Astrocyte (in vitro differentiated cells and primary cell): ENCODE data around the gene NLN. TPM values are rescaled to one million over a fixed set of nuclear protein-coding genes. Genes with fewer than 3 reads are reported as not detected.
"Not testable (repeated sequence)": the region's sequence is repeated elsewhere in the genome, so short reads cannot be mapped to it uniquely, and the experiment has no call there.

ENCODE experiments used
- DNase-seq: peaks from one replicate; pipeline ENCODE4 v3.0.0-alpha.2; 2010; ENCODE audit warnings: low read depth
- FAIRE-seq: peaks from 2 replicates; lab custom pipeline; 2011; peaks lifted over from hg19 to GRCh38; lab: Jason Lieb, UNC
- H2AFZ ChIP-seq: 2 replicates; pipeline ENCODE4 v1.6.0; 2012; ENCODE audit warnings: low read depth, low read length, inconsistent platforms
- H3K27ac ChIP-seq: 2 replicates; pipeline ENCODE4 v1.5.1; 2011; ENCODE audit warnings: low read depth, low read length, inconsistent platforms
- H3K27me3 ChIP-seq: 2 replicates; pipeline ENCODE4 v1.6.0; 2011; ENCODE audit warnings: low read length, inconsistent platforms; ENCODE audit not compliant: insufficient read depth
- H3K36me3 ChIP-seq: 2 replicates; pipeline ENCODE4 v1.5.1; 2011; ENCODE audit warnings: low read length, inconsistent platforms; ENCODE audit not compliant: insufficient read depth
- H3K4me1 ChIP-seq: 2 replicates; pipeline ENCODE4 v1.5.1; 2011; ENCODE audit warnings: low read length, inconsistent platforms; ENCODE audit not compliant: insufficient read depth
- H3K4me2 ChIP-seq: 2 replicates; pipeline ENCODE4 v1.6.0; 2012; ENCODE audit warnings: low read length, inconsistent platforms
- H3K4me3 ChIP-seq: 2 replicates; pipeline ENCODE4 v1.5.1; 2011; ENCODE audit warnings: low read depth, mild to moderate bottlenecking, low read length, inconsistent platforms; ENCODE audit not compliant: insufficient read depth
- H3K79me2 ChIP-seq: 2 replicates; pipeline ENCODE4 v1.6.0; 2012; ENCODE audit warnings: mild to moderate bottlenecking, low read length, inconsistent platforms; ENCODE audit not compliant: insufficient read depth
- H3K9ac ChIP-seq: 2 replicates; pipeline ENCODE4 v1.6.0; 2012; ENCODE audit warnings: mild to moderate bottlenecking, low read length, inconsistent platforms
- H3K9me3 ChIP-seq: 2 replicates; pipeline ENCODE4 v1.5.1; 2012; ENCODE audit warnings: low read depth, mild to moderate bottlenecking, low read length, inconsistent platforms; ENCODE audit not compliant: insufficient read depth
- H4K20me1 ChIP-seq: 2 replicates; pipeline ENCODE4 v1.6.0; 2012; ENCODE audit warnings: low read length, inconsistent platforms; ENCODE audit not compliant: insufficient read depth
- H3K27ac Mint-ChIP-seq: one replicate; pipeline ENCODE4 v1.8.0; 2021; ENCODE audit warnings: mild to moderate bottlenecking, mixed read lengths; ENCODE audit not compliant: unreplicated experiment
- H3K27me3 Mint-ChIP-seq: one replicate; pipeline ENCODE4 v1.8.0; 2021; ENCODE audit warnings: low read depth, mixed read lengths; ENCODE audit not compliant: unreplicated experiment
- H3K36me3 Mint-ChIP-seq: one replicate; pipeline ENCODE4 v1.8.0; 2021; ENCODE audit warnings: low read depth, mixed read lengths; ENCODE audit not compliant: unreplicated experiment
- H3K4me1 Mint-ChIP-seq: one replicate; pipeline ENCODE4 v1.8.0; 2021; ENCODE audit warnings: low read depth, mixed read lengths; ENCODE audit not compliant: unreplicated experiment
- H3K4me3 Mint-ChIP-seq: one replicate; pipeline ENCODE4 v1.8.0; 2021; ENCODE audit warnings: mild to moderate bottlenecking, moderate library complexity, mixed read lengths; ENCODE audit not compliant: unreplicated experiment
- H3K9me3 Mint-ChIP-seq: one replicate; pipeline ENCODE4 v1.8.0; 2021; ENCODE audit warnings: mild to moderate bottlenecking, mixed read lengths; ENCODE audit not compliant: unreplicated experiment
- EZH2 ChIP-seq: IDR thresholded peaks from 2 replicates; pipeline ENCODE4 v1.6.1; 2012; ENCODE audit warnings: mild to moderate bottlenecking, low read length, inconsistent platforms; ENCODE audit not compliant: insufficient read depth
- total RNA-seq: library from RNA; stranded (reverse); gene quantifications from 2 replicates; pipeline ENCODE4 v1.2.1, GENCODE V29; 2021
- TF ChIP-seq, protein P1 (sequence below): IDR thresholded peaks from 2 replicates; pipeline ENCODE4 v1.5.1; 2011; ENCODE audit warnings: low read depth, mild to moderate bottlenecking, inconsistent platforms, low read length, moderate library complexity; ENCODE audit not compliant: insufficient read depth

Gene NLN
- total RNA-seq, 1 donor from 2014 or later, result 65.2 TPM

DNA sequence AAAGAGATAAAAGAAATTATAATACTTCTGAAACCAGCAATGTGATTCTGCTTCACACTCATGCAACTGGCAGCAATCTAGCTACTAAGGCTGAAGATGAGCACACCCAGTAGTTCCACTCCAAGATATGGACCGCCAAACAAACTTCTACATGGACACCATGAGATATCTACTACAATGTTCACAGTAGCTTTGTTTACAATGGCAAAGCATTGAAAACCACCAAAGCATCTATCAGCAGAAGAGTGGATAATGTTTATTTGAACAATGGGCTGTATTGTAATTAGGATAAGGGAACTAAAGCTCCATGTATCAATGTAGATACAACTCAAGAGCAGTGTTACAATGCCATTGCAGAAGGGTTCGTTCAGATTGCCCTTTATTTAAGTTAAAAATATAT is 113.2 kb downstream of the NLN start:
- no peak overlapping the region for H3K4me3 ChIP-seq
- Mint-ChIP-seq H3K9me3 (no peaks in the 10 kb centered on the region), H3K4me1 (peaks cover 15% of the 10 kb centered on the region), H3K27me3 (no peaks in the 10 kb centered on the region), H3K36me3 (peaks cover 2% of the 10 kb centered on the region), H3K27ac (no peak overlapping the region), H3K4me3 (no peak overlapping the region)
- H3K9me3 ChIP-seq, result no peaks in the 10 kb centered on the region
- peaks cover 10% of the 10 kb centered on the region for H3K4me1 ChIP-seq
- no peaks in the 10 kb centered on the region for H3K79me2 ChIP-seq
- TF ChIP-seq, protein P1, sequence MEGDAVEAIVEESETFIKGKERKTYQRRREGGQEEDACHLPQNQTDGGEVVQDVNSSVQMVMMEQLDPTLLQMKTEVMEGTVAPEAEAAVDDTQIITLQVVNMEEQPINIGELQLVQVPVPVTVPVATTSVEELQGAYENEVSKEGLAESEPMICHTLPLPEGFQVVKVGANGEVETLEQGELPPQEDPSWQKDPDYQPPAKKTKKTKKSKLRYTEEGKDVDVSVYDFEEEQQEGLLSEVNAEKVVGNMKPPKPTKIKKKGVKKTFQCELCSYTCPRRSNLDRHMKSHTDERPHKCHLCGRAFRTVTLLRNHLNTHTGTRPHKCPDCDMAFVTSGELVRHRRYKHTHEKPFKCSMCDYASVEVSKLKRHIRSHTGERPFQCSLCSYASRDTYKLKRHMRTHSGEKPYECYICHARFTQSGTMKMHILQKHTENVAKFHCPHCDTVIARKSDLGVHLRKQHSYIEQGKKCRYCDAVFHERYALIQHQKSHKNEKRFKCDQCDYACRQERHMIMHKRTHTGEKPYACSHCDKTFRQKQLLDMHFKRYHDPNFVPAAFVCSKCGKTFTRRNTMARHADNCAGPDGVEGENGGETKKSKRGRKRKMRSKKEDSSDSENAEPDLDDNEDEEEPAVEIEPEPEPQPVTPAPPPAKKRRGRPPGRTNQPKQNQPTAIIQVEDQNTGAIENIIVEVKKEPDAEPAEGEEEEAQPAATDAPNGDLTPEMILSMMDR, result no peak
- no peak for TF ChIP-seq EZH2
- no peak overlapping the region for H2AFZ ChIP-seq
- no peak overlapping the region for H3K27ac ChIP-seq
- no peak for FAIRE-seq
- H4K20me1 ChIP-seq, result no peaks in the 10 kb centered on the region
- H3K9ac ChIP-seq, result no peak overlapping the region
- no peaks in the 10 kb centered on the region for H3K36me3 ChIP-seq
- no peak overlapping the region for H3K4me2 ChIP-seq
- no peaks in the 10 kb centered on the region for H3K27me3 ChIP-seq
- peak; percentile 41 for DNase-seq

DNA sequence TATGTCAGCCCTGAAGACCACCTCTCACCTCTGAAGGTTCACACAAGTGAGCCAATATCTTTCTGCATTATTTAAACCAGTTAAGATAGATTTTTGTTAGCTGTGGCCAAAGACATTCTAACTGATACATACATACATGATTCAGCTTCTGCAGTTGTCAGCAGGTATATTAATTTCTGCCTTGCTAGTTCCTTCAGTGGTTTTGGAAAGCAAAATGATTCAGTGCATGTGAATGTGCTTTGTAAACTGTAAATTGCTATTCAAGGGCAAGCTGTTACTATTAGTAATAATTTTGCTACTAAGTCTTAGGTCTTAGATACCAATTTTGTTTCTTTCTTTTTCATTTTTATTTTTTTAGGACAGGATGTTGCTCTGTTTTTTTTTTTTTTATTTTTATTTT is 115.1 kb downstream of the NLN start:
- DNase-seq (peak; percentile 90), FAIRE-seq (no peak)
- Histone ChIP-seq H3K4me2 (no peak overlapping the region), H3K9me3 (no peaks in the 10 kb centered on the region), H2AFZ (no peak overlapping the region), H3K79me2 (no peaks in the 10 kb centered on the region), H3K4me3 (no peak overlapping the region), H3K36me3 (no peaks in the 10 kb centered on the region), H4K20me1 (no peaks in the 10 kb centered on the region), H3K4me1 (peaks cover 6% of the 10 kb centered on the region), H3K27me3 (no peaks in the 10 kb centered on the region), H3K27ac (no peak overlapping the region), H3K9ac (no peak overlapping the region)
- H3K9me3 Mint-ChIP-seq, result no peaks in the 10 kb centered on the region
- peaks cover 7% of the 10 kb centered on the region for H3K4me1 Mint-ChIP-seq
- no peak overlapping the region for H3K27ac Mint-ChIP-seq
- no peak overlapping the region for H3K4me3 Mint-ChIP-seq
- no peak for TF ChIP-seq EZH2
- TF ChIP-seq, protein P1, result no peak
- H3K27me3 Mint-ChIP-seq, result no peaks in the 10 kb centered on the region
- peaks cover 2% of the 10 kb centered on the region for H3K36me3 Mint-ChIP-seq

DNA sequence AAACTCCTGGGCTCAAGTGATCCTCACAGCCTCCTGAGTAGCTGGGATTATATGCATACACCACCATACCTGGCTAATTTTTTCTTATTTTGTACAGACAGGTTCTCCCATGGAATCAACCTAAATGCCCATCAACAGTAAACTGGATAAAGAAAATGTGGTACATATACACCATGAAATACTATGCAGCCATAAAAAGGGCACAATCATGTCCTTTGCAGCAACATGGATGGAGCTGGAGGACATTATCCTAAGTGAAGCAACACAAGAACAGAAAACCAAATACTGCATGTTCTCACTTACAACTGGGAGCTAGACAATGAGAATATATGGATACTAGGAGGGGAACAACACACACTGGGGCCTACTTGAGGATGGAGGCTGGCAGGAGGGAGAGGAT is 117.2 kb downstream of the NLN start:
- not testable (repeated sequence) for H3K27me3 ChIP-seq, DNase-seq, H3K9ac ChIP-seq, H3K27ac Mint-ChIP-seq, H3K36me3 Mint-ChIP-seq, H3K4me2 ChIP-seq, H3K4me1 Mint-ChIP-seq, H3K79me2 ChIP-seq, H3K4me3 ChIP-seq, H3K4me3 Mint-ChIP-seq, H2AFZ ChIP-seq, H3K4me1 ChIP-seq, H3K27me3 Mint-ChIP-seq, H3K27ac ChIP-seq, FAIRE-seq, H4K20me1 ChIP-seq, H3K9me3 Mint-ChIP-seq, H3K9me3 ChIP-seq, H3K36me3 ChIP-seq
